Smooth muscle cell (in vitro differentiated cells): ENCODE results near the gene AGBL3. TPM values are rescaled to one million over a fixed set of nuclear protein-coding genes. Genes with fewer than 3 reads are reported as not detected.

Experiments used
- DNase-seq: peaks from one replicate; lab custom pipeline; 2025; ENCODE audit not compliant: unreplicated experiment; lab: John Stamatoyannopoulos, UW
- H2AFZ ChIP-seq: fragments of 200-600 bp; sonication (generic); 2 replicates; pipeline ENCODE4 v1.6.0; 2016; ENCODE audit warnings: antibody characterized with exemption, low read depth, mild to moderate bottlenecking
- H3F3A ChIP-seq: fragments of 200-600 bp; sonication (generic); 2 replicates; pipeline ENCODE4 v1.6.0; 2017; ENCODE audit warnings: antibody characterized with exemption, low read depth
- H3K27ac ChIP-seq: fragments of 200-600 bp; sonication (generic); 2 replicates; pipeline ENCODE4 v1.5.1; 2016; ENCODE audit warnings: low read depth, mild to moderate bottlenecking
- H3K27me3 ChIP-seq: fragments of 200-600 bp; sonication (generic); 2 replicates; pipeline ENCODE4 v1.6.1; 2016; ENCODE audit warnings: low read depth, mild to moderate bottlenecking
- H3K36me3 ChIP-seq: fragments of 200-600 bp; sonication (generic); 2 replicates; pipeline ENCODE4 v1.5.1; 2016; ENCODE audit warnings: low read depth
- H3K4me1 ChIP-seq: fragments of 200-600 bp; sonication (generic); 2 replicates; pipeline ENCODE4 v1.5.1; 2016; ENCODE audit warnings: low read depth
- H3K4me2 ChIP-seq: fragments of 200-600 bp; sonication (generic); 2 replicates; pipeline ENCODE4 v1.6.0; 2016; ENCODE audit warnings: mild to moderate bottlenecking
- H3K4me3 ChIP-seq: fragments of 200-600 bp; sonication (generic); 2 replicates; pipeline ENCODE4 v1.5.1; 2016; ENCODE audit warnings: mild to moderate bottlenecking
- H3K79me2 ChIP-seq: fragments of 200-600 bp; sonication (generic); 2 replicates; pipeline ENCODE4 v1.6.0; 2016; ENCODE audit warnings: low read depth, mild to moderate bottlenecking
- H3K9ac ChIP-seq: fragments of 200-600 bp; sonication (generic); 2 replicates; pipeline ENCODE4 v1.6.0; 2016; ENCODE audit warnings: low read depth
- H3K9me3 ChIP-seq: fragments of 200-600 bp; sonication (generic); replicated peaks from 2 replicates; pipeline ENCODE4 v1.5.1; 2016; ENCODE audit warnings: low read depth
- H4K20me1 ChIP-seq: fragments of 200-600 bp; sonication (generic); 2 replicates; pipeline ENCODE4 v1.6.0; 2016; ENCODE audit warnings: low read depth
- CTCF ChIP-seq: fragments of 200-600 bp; sonication (generic); IDR thresholded peaks from 2 replicates; pipeline ENCODE4 v1.5.1; 2017; ENCODE audit warnings: borderline replicate concordance, mild to moderate bottlenecking, antibody characterized with exemption; ENCODE audit not compliant: insufficient read depth, poor library complexity, severe bottlenecking
- WGBS: methylation state at CpG from one replicate; pipeline ENCODE4 v1.1.7; 2016; ENCODE audit warnings: low lambda C conversion rate; 5-methylcytosine and 5-hydroxymethylcytosine counted together
- polyA plus RNA-seq: library from polyadenylated mRNA; unstranded; fragments of >200 nt; fragmentation: Nextera tagmentation; extraction: Ambion mirVana; gene quantifications from 2 replicates; pipeline ENCODE4 v1.2.1, GENCODE V29; 2016
- total RNA-seq: library from RNA; depleted of rRNA; stranded (reverse); fragments of >200 nt; gene quantifications from 2 replicates; pipeline ENCODE4 v1.2.3, GENCODE V29; 2014

Gene AGBL3
- total and polyA plus RNA-seq, 2 experiments from 2014 or later, result 0.23 to 2.5 TPM

GRCh38 chr7:135165862-135166261 lies 179.6 kb downstream of the AGBL3 start:
- Histone ChIP-seq H3K27ac (no peak overlapping the region), H3K27me3 (no peaks in the 10 kb centered on the region), H3K9ac (no peak overlapping the region), H4K20me1 (peaks cover 6% of the 10 kb centered on the region), H3K4me1 (peaks cover 14% of the 10 kb centered on the region), H3K4me3 (no peak overlapping the region), H3K9me3 (no peaks in the 10 kb centered on the region), H3K79me2 (peaks cover 18% of the 10 kb centered on the region), H2AFZ (no peak overlapping the region), H3K4me2 (no peak overlapping the region), H3F3A (peaks cover 8% of the 10 kb centered on the region), H3K36me3 (no peaks in the 10 kb centered on the region)
- DNase-seq, result no peak
- no peak for TF ChIP-seq CTCF
- 96% methylated on average over 4 of the region's 4 CpGs for WGBS

- Histone ChIP-seq H3K27me3 (no peaks in the 10 kb centered on the region), H3K4me2 (no peak overlapping the region), H2AFZ (no peak overlapping the region), H4K20me1 (peaks cover 6% of the 10 kb centered on the region), H3K27ac (no peak overlapping the region), H3F3A (peaks cover 3% of the 10 kb centered on the region), H3K36me3 (no peaks in the 10 kb centered on the region), H3K9ac (no peak overlapping the region), H3K4me1 (peaks cover 14% of the 10 kb centered on the region), H3K79me2 (peaks cover 18% of the 10 kb centered on the region), H3K4me3 (no peak overlapping the region), H3K9me3 (no peaks in the 10 kb centered on the region)
- no peak for DNase-seq
- TF ChIP-seq CTCF, result no peak
- 97% methylated on average over 18 of the region's 18 CpGs for WGBS
Measured at GRCh38 chr7:135166338-135166990, 180.2 kb downstream of the AGBL3 start.

- H3K36me3 ChIP-seq, result no peaks in the 10 kb centered on the region
- peaks cover 6% of the 10 kb centered on the region for H4K20me1 ChIP-seq
- no peak for TF ChIP-seq CTCF
- no peak overlapping the region for H3K4me3 ChIP-seq
- no peak overlapping the region for H3K4me2 ChIP-seq
- 92% methylated on average over 12 of the region's 12 CpGs for WGBS
- H3K27ac ChIP-seq, result no peak overlapping the region
- H3K27me3 ChIP-seq, result no peaks in the 10 kb centered on the region
- no peak for DNase-seq
- peaks cover 18% of the 10 kb centered on the region for H3K79me2 ChIP-seq
- H3K4me1 ChIP-seq, result peaks cover 14% of the 10 kb centered on the region
- no peak overlapping the region for H3K9ac ChIP-seq
- H3K9me3 ChIP-seq, result no peaks in the 10 kb centered on the region
- H2AFZ ChIP-seq, result no peak overlapping the region
- H3F3A ChIP-seq, result peaks cover 3% of the 10 kb centered on the region
Measured at GRCh38 chr7:135167365-135167917, 181.1 kb downstream of the AGBL3 start.

- no peak for DNase-seq
- Histone ChIP-seq H3K36me3 (no peaks in the 10 kb centered on the region), H3K79me2 (peaks cover 18% of the 10 kb centered on the region), H3F3A (peaks cover 3% of the 10 kb centered on the region), H3K4me3 (no peak overlapping the region), H4K20me1 (peaks cover 6% of the 10 kb centered on the region), H2AFZ (no peak overlapping the region), H3K27ac (no peak overlapping the region), H3K9me3 (no peaks in the 10 kb centered on the region), H3K4me2 (no peak overlapping the region), H3K27me3 (no peaks in the 10 kb centered on the region), H3K9ac (no peak overlapping the region), H3K4me1 (peaks cover 14% of the 10 kb centered on the region)
- TF ChIP-seq CTCF, result no peak
- WGBS, result 93% methylated on average over 4 of the region's 9 CpGs
Measured at GRCh38 chr7:135168001-135168400, 181.7 kb downstream of the AGBL3 start.
